ENCODE data around the gene CDH12.

The CDH12 gene

DNA sequence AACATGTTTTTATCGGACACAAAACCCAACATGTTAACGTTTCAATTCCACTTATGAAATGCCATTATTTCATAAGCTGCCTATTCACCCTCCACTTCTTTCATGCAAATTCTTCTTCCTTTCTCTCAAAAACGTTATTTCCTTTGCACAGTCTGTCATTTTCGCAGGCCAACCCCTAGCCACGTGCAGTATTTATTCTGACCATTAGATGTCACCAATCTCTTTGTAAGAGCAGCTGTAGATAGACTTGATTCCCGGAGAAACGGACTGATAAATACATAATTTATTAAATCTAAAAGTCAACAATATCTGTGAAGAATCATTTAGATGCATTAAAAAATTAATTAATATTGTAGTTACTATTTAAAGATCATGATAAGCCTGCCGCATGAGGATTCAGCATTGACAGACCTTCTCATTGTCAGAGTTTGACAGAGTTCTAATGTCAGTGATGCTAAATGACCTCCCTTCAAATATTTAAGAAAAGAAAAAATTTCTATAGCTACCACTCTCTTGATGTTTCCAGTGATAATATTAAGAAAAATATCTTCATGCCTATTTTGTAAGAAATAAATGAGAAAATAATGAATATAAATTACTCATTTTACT lies 933.6 kb downstream of the CDH12 start:
- no peak for DNase-seq

DNA sequence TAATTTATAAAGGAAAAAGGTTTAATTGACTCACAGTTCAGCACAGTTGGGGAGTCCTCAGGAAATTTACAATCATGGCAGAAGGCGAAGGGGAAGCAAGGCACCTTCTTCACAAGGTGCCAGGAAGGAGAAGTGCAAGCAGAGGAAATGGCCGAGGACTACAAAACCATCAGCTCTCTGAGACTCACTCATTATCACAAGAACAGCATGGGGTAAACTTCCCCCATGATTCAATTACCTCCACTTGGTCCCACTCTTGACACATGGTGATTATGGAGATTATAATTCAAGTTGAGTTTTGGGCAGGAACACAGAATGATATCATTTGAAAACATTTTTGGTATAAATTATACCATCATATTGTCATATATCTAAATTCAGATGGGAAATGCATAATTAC lies 934.7 kb downstream of the CDH12 start:
- no peak for DNase-seq

DNA sequence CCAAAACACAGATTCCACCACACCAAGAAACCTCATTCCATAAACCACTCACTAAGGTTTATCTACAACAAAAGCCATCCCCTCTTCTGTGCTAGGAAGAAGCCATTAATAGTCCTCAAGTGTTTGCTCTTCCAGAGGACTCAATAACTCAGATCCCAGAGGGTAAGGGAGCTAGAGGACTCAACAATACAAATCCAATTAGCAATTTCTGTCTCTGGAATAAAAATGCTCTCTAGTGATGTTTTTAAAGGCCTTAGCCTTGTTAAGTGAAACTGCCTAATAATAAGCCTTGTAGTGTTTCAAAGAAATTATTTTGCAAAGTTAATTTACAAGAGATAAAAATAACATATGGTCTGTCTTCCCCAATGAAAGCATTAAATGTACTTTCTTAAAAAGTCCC lies 942.4 kb downstream of the CDH12 start:
- no peak for DNase-seq

DNA sequence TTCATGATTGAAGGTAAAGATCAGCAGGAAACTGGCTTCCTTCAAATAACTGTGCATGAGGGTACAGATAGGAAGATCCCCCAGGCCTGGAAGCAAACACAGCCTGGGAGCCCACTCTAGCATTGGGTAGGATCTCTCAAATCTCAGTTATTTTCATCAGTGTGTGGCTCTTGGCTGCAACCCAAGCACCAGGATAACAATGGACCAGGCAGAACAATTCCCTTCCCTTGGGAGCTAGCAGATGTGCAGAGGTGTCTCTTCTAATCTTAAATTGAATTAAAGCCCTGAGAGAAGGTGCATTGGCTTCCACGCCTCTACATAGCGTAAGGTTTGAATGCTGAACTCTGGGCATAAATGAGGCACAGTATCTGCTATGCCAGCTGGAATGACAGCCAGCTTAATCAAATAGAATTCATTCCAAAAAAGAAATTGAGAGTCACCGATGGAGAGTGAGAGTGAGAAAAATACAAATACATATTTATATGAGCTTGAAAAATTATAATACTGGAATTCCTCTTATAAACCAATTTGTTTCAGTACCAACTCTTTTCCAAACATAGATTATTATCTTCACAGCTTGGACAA lies 957.3 kb downstream of the CDH12 start:
- DNase-seq, result no peak

DNA sequence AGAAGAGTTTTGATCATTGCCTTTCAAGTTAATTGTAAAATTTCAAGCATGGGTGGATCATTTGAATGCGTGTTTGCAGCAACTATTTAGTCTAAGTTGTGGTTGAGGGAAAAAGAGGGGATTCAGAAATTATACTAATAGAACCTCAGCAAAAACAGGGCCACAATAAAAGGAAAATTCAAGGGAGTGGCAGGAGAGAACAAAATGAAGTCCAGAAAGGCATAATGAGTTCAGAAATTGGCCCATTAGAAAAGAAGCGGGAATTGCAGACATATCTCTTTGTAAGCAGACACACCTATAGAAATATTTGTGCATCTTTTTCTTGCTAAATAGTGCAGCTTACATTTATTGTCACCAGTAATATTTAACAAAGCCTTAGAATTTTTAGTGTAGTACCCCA lies 960.0 kb downstream of the CDH12 start:
- DNase-seq, result no peak

DNA sequence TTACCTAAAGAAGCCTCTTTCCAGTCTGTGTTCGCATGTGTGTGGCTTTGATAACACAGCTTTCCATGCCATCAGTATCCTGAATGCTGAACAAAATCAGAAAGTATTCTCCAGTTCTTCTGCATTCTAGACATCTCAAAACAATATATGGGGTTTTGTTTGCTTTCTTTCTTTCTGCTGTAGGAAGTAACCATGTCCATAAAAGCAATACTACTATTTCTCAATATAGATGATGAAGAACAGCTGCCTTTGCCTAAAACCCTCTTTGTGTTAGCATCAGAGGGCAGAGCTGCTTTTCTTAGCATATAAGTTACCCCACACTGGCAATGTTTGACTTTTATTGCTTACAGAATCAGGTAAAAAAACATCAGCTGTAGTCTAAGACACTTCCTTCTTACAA lies 963.6 kb downstream of the CDH12 start:
- DNase-seq, result no peak

DNA sequence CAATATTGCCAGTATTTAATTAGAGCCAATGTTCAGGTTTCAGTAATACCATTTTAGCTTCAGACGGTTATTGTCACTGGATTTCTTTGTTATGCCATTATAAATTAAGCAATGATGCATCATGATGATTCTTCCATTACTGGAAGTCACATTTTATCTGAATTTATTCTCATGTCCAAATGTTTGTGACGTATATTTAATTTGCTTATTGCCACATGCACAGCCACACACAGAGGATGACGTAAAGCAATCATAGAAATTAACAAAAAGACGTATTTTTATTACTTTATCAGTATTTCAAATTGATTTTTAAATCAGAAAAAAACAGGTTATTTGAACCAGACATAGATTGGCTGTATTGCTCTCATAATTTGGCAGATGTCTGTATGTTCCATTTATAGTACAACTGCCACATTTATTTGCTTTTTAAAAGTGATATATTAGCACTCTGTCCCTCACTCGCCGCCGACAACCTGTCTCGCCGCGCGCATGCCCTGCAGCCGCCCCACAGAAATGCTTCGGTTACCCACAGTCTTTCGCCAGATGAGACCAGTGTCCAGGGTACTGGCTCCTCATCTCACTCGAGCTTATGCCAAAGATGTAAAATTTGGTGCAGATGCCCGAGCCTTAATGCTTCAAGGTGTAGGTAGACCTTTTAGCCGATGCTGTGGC lies 970.9 kb downstream of the CDH12 start:
- DNase-seq, result no peak

DNA sequence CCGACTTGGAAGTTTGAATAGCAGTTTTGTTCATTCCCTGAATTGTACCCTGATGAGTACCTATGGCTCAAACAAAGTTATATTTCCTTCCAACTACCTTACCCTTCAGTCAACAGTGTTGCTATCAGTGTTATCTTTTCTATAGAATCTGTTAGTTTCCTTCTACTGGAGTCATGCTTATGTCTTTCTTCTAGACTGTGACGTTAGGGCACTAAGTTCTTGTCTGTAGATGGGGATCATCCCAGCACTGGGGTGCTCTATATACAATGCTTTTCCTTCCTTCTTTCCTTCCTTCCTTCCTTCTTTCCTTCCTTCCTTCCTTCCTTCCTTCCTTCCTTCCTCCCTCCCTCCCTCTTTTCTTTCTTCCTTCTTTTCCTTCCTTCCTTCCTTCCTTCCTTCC lies 973.0 kb downstream of the CDH12 start:
- no peak for DNase-seq

DNA sequence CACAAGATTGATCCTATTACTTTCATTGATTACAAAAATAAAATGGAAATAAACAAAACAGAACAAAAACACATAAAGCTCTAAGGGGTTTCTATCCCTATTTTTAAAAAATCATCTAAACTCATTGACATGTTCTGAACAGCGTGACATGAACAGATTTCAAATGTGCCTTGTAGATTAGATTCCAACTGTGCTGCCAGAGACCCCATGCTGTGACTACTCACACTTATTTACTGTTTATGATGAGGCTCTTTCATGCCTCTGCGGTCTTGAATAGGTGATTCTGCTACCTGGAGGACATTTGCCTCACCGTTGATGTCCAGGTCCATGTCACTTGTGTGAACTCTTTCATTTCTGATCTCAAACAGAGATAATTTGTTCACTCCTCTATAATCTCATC lies 990.2 kb downstream of the CDH12 start:
- DNase-seq, result no peak

DNA sequence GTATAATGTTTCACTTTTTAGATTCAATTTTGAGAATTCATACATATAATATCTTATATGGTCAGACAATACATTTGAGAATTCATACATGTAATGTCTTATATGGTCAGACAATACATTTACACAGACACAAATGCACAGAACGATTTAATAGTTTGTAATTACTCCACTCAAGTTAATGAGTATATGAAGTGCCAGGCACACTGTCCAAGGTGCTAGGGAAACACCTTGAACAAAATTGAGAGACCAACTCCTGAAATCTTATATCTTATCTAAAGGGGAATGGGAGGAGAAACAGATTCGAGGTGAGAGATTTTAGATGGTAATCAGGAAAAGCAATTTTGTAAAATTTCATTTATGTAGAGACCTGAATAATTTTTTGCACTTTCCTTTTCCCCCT lies 994.7 kb downstream of the CDH12 start:
- DNase-seq, result no peak

DNA sequence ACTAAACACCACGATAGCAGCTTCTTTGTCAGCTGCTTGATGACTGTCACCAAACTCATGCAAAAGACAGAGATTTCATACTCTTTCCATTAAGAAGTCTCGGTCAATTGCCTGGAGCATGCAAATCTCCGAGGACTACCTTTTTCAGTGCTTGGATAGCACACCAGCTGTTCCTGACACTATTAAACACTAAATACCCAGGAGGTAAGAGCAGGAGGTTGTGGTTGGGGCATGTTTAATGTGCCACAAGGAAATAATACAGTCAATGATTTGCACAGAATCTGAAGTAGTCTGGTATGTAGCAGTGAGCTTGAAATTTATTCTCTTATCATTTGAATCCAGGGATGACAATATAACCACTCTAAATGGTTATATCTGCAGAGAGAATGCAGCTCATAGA lies 996.2 kb downstream of the CDH12 start:
- DNase-seq, result no peak

DNA sequence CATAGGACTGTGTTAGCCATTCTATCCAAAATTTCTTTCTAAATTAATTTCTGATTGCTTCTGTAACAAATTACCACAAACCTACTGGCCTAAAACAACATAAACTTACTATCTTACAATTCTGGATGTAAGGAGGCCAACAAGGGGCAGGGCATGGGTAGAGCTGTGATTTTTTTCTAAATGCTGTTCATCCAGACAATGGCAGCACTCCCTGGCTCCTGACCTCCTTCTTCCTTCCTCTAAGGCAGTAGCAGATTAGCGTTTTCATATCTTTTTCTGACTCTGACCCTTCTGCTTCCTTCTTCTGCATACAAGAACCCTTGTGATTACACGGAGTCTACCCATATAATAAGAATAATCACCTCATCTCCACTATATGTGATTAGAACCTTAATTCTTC lies 1005.8 kb downstream of the CDH12 start:
- DNase-seq, result no peak

DNA sequence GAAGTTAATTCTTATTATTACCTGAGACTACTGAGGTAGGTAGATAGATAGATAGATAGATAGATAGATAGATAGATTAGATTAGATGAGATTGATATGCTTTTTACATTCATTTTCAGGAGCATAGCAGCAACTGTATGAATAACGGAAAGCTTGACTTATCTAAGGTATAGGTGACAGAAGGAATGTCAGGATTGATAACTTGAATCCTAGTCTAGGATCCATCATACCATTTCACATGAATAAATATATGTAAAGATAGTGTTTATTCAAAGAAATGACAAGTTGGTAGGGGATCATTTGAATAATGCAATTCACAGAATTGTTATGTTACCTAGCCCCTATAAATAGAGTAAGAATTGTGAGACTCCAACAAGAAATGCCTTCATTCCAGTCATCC lies 1008.2 kb downstream of the CDH12 start:
- DNase-seq, result no peak

DNA sequence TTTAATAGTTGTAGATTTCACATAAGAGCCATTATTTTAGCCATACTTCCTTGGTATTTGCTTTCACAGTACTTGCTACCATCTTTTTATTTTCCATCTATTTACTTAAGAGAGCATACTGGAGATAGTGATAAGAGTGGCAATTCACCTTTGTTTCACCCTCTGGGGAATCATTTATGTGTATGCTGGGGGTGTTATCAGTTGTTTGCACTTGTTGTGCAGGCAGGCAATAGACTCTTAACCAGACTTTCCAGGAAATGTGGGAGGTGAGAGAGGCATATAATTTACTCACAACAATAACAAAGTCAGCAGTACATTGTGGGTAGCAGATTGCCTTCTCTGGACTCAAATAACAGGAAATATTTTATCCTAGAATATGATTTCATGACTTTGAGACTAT lies 1018.3 kb downstream of the CDH12 start:
- no peak for DNase-seq

DNA sequence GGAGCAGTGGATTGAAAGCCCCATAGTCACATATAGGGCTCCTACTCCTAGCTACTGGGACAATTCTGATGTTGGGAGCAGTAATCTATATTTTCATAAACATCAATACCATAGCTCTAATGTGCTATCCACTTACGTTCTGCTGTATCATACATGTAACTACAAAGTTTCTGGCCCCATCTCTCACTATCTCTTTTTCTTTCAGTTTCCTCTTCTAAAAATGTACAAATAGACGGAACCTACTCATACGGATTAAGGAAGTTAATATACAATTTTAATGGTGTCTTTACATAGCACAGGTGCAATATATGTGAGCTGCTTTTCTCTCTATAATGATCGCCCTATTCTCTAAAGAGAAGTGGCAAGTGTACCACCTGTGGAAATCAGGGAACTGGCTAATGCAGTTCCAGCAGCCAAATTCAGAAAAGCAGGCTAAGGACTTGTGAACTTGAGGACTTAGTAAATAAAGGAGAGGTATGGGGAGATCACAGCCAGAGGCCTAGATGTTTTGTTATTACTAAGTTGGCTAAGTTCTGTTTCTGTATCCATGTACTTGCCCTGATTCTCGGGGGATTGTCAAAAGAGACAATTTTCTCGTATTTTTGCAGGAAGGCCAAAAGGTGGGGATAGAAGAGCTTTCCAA lies 1021.9 kb downstream of the CDH12 start:
- DNase-seq, result no peak

DNA sequence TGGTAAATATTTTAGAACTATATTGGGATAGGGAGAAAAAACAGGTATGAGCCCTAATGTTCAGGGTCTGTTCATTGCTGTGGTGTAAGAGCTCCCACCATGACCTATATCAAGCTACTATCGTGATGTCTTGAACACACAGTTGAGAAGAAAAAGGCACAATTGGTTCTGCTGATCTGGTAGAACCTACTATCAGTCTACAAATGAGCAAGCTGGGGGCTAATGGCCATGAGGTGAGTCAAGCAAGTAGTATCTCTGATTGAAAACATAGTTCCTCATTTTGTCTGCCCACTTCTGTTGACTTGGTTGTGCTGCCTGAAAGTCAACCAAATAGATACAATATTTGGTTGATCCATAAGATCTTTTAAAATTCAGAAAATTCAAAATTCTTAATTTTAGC lies 1026.3 kb downstream of the CDH12 start:
- no peak for DNase-seq

DNA sequence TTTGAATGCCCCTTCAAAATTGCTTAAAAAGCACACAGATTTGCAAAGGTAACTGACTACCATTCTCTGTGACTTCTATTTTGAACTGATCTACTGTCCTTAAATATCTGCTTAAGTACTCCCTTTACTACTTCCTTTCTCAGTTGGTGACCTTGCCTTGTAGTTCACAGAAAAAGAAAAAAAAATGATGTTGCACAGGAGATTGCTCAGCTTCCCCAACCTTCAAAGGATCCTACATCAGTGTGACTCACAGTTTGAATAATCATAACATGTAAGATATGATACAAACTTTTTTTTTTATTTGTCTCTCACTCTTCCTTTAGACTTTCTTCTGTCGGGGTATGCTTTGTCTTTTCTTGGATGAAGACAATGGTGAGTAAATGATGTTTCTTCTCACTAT lies 1029.6 kb downstream of the CDH12 start:
- DNase-seq, result no peak

DNA sequence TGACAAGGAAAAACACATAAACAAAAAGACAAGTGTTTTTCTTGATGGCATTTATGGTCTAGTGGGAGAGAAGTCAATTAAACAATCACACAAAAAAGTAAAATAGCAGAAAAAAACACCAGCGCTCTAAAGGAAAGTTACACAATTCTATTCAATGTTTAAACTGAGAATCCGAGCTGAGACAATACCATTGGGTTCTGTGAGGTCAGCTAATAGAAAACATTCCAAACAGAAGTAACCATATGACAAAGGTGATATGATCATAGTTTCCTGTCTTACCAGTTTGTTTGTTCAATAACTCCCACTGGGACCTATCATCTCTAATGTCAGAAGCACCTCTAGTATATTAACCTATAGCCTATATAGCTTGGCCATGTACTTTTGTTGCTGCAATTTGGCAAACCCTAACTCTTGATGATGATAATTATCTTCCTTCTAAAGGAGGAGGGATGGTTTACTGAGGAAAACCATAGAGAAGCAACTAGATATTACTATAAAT lies 1030.0 kb downstream of the CDH12 start:
- no peak for DNase-seq

DNA sequence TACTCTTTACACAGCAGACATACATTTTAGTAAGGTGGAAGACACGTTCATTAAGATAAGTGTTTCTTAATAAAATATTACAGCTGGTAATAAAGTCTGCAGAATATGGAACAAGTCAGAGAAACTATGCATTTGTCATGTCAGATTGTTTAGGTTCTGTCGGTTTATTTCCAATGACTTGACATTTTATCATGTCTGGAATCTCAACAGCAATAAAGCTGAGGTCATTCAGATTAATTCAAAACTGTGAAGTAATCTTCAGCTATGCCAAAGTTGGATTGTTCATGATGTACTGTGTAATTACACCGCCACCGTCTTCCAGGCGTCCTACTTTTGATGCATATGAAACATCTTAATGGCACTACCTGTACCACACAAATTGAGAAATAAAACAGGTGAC lies 1032.6 kb downstream of the CDH12 start:
- no peak for DNase-seq

DNA sequence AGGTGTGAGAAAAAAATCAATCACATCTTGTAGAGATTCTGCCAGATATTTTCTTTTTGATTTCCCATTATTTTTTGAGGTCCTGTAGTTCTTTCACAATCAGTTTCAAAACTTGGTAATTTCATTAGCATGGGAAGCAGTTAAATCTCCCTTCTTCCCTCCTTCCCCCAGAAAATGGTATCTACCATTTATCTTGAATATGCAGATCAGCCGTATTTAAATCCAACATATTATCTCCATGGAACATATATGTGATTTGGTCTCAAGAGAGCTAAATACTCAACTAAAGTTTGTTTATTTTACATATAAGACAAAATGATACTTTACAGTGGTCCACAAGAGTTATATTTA lies 1034.8 kb downstream of the CDH12 start:
- no peak for DNase-seq

DNA sequence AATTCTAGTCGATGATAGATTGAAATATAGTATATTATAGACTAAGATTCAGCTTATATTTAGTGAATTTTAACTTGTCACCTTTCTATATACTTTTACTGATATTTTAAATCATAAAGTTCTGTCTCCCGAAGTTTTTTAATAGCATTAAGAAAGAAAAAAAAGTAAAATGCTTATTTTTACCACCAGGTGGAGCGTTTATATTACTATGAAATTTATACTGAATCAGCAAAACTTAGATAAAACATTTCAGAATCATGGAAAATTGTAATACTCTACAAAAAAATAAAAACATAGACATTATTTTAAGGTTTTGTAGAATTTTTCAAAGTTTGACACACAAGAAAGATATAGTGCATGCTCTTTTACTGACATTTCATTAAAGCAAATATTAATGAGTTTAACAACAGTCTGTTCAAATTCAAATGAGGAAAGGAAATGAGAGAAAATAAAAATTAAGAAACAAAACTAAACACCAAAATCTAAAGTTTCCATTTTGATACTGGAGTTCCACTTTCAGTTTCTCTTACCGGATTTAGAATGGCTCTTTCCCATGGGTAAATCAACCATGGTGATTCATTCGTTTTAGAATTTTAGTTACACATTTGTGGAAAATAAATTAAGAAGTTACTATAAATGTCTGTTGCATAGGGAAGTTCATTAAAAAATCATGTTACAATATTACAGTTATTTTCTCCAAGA lies 1035.3 kb downstream of the CDH12 start:
- no peak for DNase-seq

DNA sequence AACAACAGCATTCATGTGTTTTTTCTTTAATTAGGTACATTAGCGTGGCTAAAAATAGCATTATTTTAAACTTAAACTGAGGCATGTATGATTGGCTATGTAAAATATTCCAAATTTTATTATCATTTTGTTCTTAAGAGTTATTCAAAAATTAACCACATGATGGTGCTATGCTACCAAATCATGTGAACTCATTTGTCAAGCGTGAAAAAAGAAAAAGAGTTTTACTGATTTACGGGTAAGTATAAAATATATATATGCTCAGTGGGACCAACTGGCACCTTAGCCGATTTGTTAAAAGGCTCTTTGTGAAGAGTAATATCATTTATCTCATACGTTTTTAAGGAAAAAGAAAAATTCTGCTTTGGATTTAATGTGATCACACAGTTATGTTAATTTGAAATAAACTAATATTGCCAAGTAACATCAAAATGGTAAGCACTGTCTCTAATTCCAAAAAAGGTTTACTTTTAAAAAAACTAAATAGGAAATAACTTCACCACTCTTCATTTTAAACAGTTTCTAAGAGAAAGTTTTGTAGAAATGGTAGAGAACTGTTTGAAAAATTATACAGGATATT lies 1042.3 kb downstream of the CDH12 start:
- no peak for DNase-seq

DNA sequence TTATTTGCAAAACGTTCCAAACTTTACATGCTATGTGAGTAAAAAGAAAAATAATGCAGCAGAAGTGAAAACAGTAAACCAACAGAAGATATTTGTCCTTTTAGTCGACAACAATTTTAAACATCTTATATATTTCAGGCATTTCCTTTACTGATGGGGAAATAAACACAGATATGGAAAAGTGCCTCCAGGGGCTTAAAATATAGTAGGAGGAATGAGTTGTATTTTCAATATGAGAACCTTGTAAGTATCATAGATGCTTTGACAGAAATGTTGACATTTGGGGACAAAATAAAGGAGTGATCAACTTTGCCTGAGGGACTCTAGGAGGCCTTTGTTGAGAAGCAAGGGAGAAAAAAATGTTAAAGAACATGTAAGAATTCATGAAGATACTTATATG lies 1043.5 kb downstream of the CDH12 start:
- DNase-seq, result no peak

Measured in CD4-positive, alpha-beta T cell treated with Interleukin-10 for 1 hour (primary cell).